Liver (tissue), 3 donors: ENCODE data around the gene RNF151.

Experiments
- TAF1 ChIP-seq: conservative IDR thresholded peaks from 2 replicates; pipeline ENCODE4 v1.6.1; 2016; ENCODE audit warnings: antibody characterized with exemption, mild to moderate bottlenecking
- TF ChIP-seq, protein P1 (sequence below): fragments of 150-350 bp; IDR thresholded peaks from 2 replicates; pipeline ENCODE4 v1.5.1; 2017; ENCODE audit warnings: improper control_type of control experiment, low read depth, low read length; ENCODE audit not compliant: missing input control
- donor health status: healthy.
- donor health status: healthy.

GRCh38 chr16:1971796-1972489 is 5.3 kb downstream of the RNF151 start, which contains the start of gene TBL3:
- TF ChIP-seq, protein P1, sequence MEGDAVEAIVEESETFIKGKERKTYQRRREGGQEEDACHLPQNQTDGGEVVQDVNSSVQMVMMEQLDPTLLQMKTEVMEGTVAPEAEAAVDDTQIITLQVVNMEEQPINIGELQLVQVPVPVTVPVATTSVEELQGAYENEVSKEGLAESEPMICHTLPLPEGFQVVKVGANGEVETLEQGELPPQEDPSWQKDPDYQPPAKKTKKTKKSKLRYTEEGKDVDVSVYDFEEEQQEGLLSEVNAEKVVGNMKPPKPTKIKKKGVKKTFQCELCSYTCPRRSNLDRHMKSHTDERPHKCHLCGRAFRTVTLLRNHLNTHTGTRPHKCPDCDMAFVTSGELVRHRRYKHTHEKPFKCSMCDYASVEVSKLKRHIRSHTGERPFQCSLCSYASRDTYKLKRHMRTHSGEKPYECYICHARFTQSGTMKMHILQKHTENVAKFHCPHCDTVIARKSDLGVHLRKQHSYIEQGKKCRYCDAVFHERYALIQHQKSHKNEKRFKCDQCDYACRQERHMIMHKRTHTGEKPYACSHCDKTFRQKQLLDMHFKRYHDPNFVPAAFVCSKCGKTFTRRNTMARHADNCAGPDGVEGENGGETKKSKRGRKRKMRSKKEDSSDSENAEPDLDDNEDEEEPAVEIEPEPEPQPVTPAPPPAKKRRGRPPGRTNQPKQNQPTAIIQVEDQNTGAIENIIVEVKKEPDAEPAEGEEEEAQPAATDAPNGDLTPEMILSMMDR = no peak
- no peak for TF ChIP-seq TAF1
